GM06990 (cell line): ENCODE data around the gene EPSTI1.
"Not testable (repeated sequence)": the region's sequence is repeated elsewhere in the genome, so short reads cannot be mapped to it uniquely, and the experiment has no call there.

Source experiments
- DNase-seq: peaks from one replicate; pipeline ENCODE4 v3.0.0-alpha.2; 2011; ENCODE audit not compliant: insufficient read length; ENCODE audit errors: extremely low read depth
- H3K27me3 ChIP-seq: replicated peaks from 2 replicates; pipeline ENCODE4 v1.6.0; 2011; ENCODE audit warnings: low read length; ENCODE audit not compliant: control insufficient read depth, insufficient read depth
- H3K36me3 ChIP-seq: 2 replicates; pipeline ENCODE4 v1.5.1; 2011; ENCODE audit warnings: low read length; ENCODE audit not compliant: control insufficient read depth, insufficient read depth
- H3K4me3 ChIP-seq: replicated peaks from 2 replicates; pipeline ENCODE4 v1.5.1; 2011; ENCODE audit warnings: low read depth, mild to moderate bottlenecking, control low read depth, low read length
- CTCF ChIP-seq: IDR thresholded peaks from 2 replicates; pipeline ENCODE4 v1.5.1; 2011; ENCODE audit warnings: low read length, control low read depth, mild to moderate bottlenecking, inconsistent platforms; ENCODE audit not compliant: insufficient read depth, poor library complexity, severe bottlenecking

EPSTI1 gene

GRCh38 chr13:42864952-42865767 is 126.9 kb downstream of the EPSTI1 start:
- DNase-seq, result no peak
- TF ChIP-seq CTCF, result no peak
- H3K36me3 ChIP-seq, result no peaks in the 10 kb centered on the region
- H3K27me3 ChIP-seq, result no peaks in the 10 kb centered on the region
- no peak overlapping the region for H3K4me3 ChIP-seq

- H3K4me3 ChIP-seq, H3K27me3 ChIP-seq, DNase-seq, H3K36me3 ChIP-seq: not testable (repeated sequence)
Observed at GRCh38 chr13:42862370-42862769, 129.7 kb downstream of the EPSTI1 start.

GRCh38 chr13:42860485-42860884 is 131.6 kb downstream of the EPSTI1 start:
- Histone ChIP-seq H3K27me3 (no peaks in the 10 kb centered on the region), H3K4me3 (no peak overlapping the region), H3K36me3 (no peaks in the 10 kb centered on the region)
- DNase-seq, result no peak
- TF ChIP-seq CTCF, result no peak

- no peak for DNase-seq
- TF ChIP-seq CTCF, result no peak
- H3K27me3 ChIP-seq, result no peaks in the 10 kb centered on the region
- no peak overlapping the region for H3K4me3 ChIP-seq
- H3K36me3 ChIP-seq, result no peaks in the 10 kb centered on the region
Observed at GRCh38 chr13:42859760-42860159, 132.3 kb downstream of the EPSTI1 start.

- Histone ChIP-seq H3K36me3 (no peaks in the 10 kb centered on the region), H3K4me3 (no peak overlapping the region), H3K27me3 (no peaks in the 10 kb centered on the region)
- DNase-seq, result no peak
- TF ChIP-seq CTCF, result no peak
Observed at GRCh38 chr13:42855410-42855809, 136.6 kb downstream of the EPSTI1 start.

- no peak for TF ChIP-seq CTCF
- DNase-seq, result no peak
- no peaks in the 10 kb centered on the region for H3K36me3 ChIP-seq
- no peaks in the 10 kb centered on the region for H3K27me3 ChIP-seq
- no peak overlapping the region for H3K4me3 ChIP-seq
Observed at GRCh38 chr13:42852136-42852535, 139.9 kb downstream of the EPSTI1 start.
